HepG2 (cell line): ENCODE results near the gene ARIH2. TPM values are rescaled to one million over a fixed set of nuclear protein-coding genes. Genes with fewer than 3 reads are reported as not detected.

Experiments used
- AGO1 ChIP-seq: fragments of 200-400 bp; formaldehyde crosslinking; IDR thresholded peaks from 2 replicates; pipeline ENCODE4 v1.6.1; 2017; ENCODE audit warnings: mild to moderate bottlenecking, low read depth, low read length, moderate library complexity; ENCODE audit not compliant: poor library complexity, severe bottlenecking
- CAMTA2 ChIP-seq: sonication (generic); formaldehyde crosslinking; IDR thresholded peaks from 2 replicates; pipeline ENCODE4 v1.4.0; 2020; ENCODE audit warnings: mild to moderate bottlenecking, missing genetic modification reagents, borderline replicate concordance
- E2F2 ChIP-seq: sonication (generic); formaldehyde crosslinking; IDR thresholded peaks from 2 replicates; pipeline ENCODE4 v1.4.0; 2020; ENCODE audit warnings: missing genetic modification reagents, borderline replicate concordance
- GMEB1 ChIP-seq: sonication (generic); formaldehyde crosslinking; IDR thresholded peaks from 2 replicates; pipeline ENCODE4 v1.5.1; 2020; ENCODE audit warnings: missing genetic modification reagents, mild to moderate bottlenecking, borderline replicate concordance
- JDP2 ChIP-seq: sonication (generic); formaldehyde crosslinking; IDR thresholded peaks from 2 replicates; pipeline ENCODE4 v1.8.1; 2022; ENCODE audit warnings: missing genetic modification reagents, borderline replicate concordance
- NR0B2 ChIP-seq: sonication (generic); formaldehyde crosslinking; IDR thresholded peaks from 2 replicates; pipeline ENCODE4 v1.4.0; 2020; ENCODE audit warnings: mild to moderate bottlenecking, missing genetic modification reagents
- PLRG1 ChIP-seq: fragments of 450-650 bp; conservative IDR thresholded peaks from 2 replicates; pipeline ENCODE4 v1.6.1; 2016
- REPIN1 ChIP-seq: sonication (generic); formaldehyde crosslinking; IDR thresholded peaks from 2 replicates; pipeline ENCODE4 v1.8.0; 2022; ENCODE audit warnings: missing genetic modification reagents, low read depth, mild to moderate bottlenecking, borderline replicate concordance
- RFXANK ChIP-seq: IDR thresholded peaks from 2 replicates; pipeline ENCODE4 v1.6.1; 2016
- SOX13 ChIP-seq, 3 experiments: fragments of 450-650 bp in 1 of 3; sonication (generic) in 1 of 3; formaldehyde crosslinking in 1 of 3; IDR thresholded peaks in 2 of 3; conservative IDR thresholded peaks in 1 of 3; 2 replicates each; pipeline versions ENCODE4 v1.5.0 to v1.6.1; 2016 to 2020; ENCODE audit warnings: antibody characterized with exemption in 1 of 3, mild to moderate bottlenecking in 1 of 3, missing compliant biosample characterization in 1 of 3, missing genetic modification reagents in 1 of 3, moderate library complexity in 1 of 3
- STAT5B ChIP-seq: sonication (generic); formaldehyde crosslinking; IDR thresholded peaks from 2 replicates; pipeline ENCODE4 v1.4.0; 2020; ENCODE audit warnings: missing genetic modification reagents
- TEAD3 ChIP-seq: optimal IDR thresholded peaks from 2 replicates; pipeline ENCODE3; 2016; ENCODE audit warnings: borderline replicate concordance
- TGIF2 ChIP-seq: IDR thresholded peaks from 2 replicates; pipeline ENCODE4 v1.6.1; 2016; ENCODE audit warnings: control low read depth, missing compliant biosample characterization
- TIGD3 ChIP-seq: sonication (generic); formaldehyde crosslinking; IDR thresholded peaks from 2 replicates; pipeline ENCODE4 v1.5.1; 2020; ENCODE audit warnings: mild to moderate bottlenecking, missing genetic modification reagents, borderline replicate concordance
- TRIM24 ChIP-seq: sonication (generic); formaldehyde crosslinking; IDR thresholded peaks from 2 replicates; pipeline ENCODE4 v1.8.0; 2022; ENCODE audit warnings: mild to moderate bottlenecking, missing genetic modification reagents
- ZNF180 ChIP-seq: sonication (generic); formaldehyde crosslinking; IDR thresholded peaks from 2 replicates; pipeline ENCODE4 v1.4.0; 2020; ENCODE audit warnings: low read depth, missing genetic modification reagents, borderline replicate concordance
- ZNF337 ChIP-seq: sonication (generic); formaldehyde crosslinking; IDR thresholded peaks from 2 replicates; pipeline ENCODE4 v1.5.1; 2020; ENCODE audit warnings: missing genetic modification reagents, low read depth, mild to moderate bottlenecking, borderline replicate concordance
- ZNF367 ChIP-seq: sonication (generic); formaldehyde crosslinking; IDR thresholded peaks from 2 replicates; pipeline ENCODE4 v1.4.0; 2020; ENCODE audit warnings: missing genetic modification reagents, borderline replicate concordance
- ZNF44 ChIP-seq: sonication (generic); formaldehyde crosslinking; IDR thresholded peaks from 2 replicates; pipeline ENCODE4 v1.5.1; 2020; ENCODE audit warnings: mild to moderate bottlenecking, missing genetic modification reagents
- ZNF598 ChIP-seq: sonication (generic); formaldehyde crosslinking; IDR thresholded peaks from 2 replicates; pipeline ENCODE4 v1.5.1; 2020; ENCODE audit warnings: mild to moderate bottlenecking, missing genetic modification reagents, borderline replicate concordance
- ZNF720 ChIP-seq: sonication (generic); formaldehyde crosslinking; IDR thresholded peaks from 2 replicates; pipeline ENCODE4 v1.4.0; 2020; ENCODE audit warnings: missing genetic modification reagents
- polyA plus RNA-seq, 8 experiments: library from polyadenylated mRNA; depleted of rRNA in 3 of 8; stranded (reverse) in 7 of 8; unstranded in 1 of 8; fragments of >200 nt; fragmentation: Illumina TruSeq in 4 of 8; extraction: Trizol in 4 of 8; gene quantifications; 2 replicates each; pipeline versions ENCODE4 v1.2.1 to v1.2.3, GENCODE V29; 2011 to 2016; ENCODE audit warnings: low read depth in 4 of 8, missing spikeins in 1 of 8, mixed read lengths in 1 of 8; ENCODE audit not compliant: insufficient read depth in 1 of 8
- total RNA-seq, 5 experiments: library from RNA; depleted of rRNA; stranded (reverse); fragments of >200 nt; fragmentation: Illumina TruSeq; extraction: Trizol; gene quantifications; 2 replicates each; pipeline ENCODE4 v1.2.3, GENCODE V29; 2016; ENCODE audit warnings: low read depth in 1 of 5
- TF ChIP-seq, protein P1 (sequence below): sonication (generic); formaldehyde crosslinking; IDR thresholded peaks from 2 replicates; pipeline ENCODE4 v1.5.0; 2020; ENCODE audit warnings: missing genetic modification reagents

Gene ARIH2
- total and polyA plus RNA-seq, 2 of the 13 experiments (the other 11 are each of a cell fraction or from before 2014, with no cell fraction given): 64.8 to 83.3 TPM

DNA sequence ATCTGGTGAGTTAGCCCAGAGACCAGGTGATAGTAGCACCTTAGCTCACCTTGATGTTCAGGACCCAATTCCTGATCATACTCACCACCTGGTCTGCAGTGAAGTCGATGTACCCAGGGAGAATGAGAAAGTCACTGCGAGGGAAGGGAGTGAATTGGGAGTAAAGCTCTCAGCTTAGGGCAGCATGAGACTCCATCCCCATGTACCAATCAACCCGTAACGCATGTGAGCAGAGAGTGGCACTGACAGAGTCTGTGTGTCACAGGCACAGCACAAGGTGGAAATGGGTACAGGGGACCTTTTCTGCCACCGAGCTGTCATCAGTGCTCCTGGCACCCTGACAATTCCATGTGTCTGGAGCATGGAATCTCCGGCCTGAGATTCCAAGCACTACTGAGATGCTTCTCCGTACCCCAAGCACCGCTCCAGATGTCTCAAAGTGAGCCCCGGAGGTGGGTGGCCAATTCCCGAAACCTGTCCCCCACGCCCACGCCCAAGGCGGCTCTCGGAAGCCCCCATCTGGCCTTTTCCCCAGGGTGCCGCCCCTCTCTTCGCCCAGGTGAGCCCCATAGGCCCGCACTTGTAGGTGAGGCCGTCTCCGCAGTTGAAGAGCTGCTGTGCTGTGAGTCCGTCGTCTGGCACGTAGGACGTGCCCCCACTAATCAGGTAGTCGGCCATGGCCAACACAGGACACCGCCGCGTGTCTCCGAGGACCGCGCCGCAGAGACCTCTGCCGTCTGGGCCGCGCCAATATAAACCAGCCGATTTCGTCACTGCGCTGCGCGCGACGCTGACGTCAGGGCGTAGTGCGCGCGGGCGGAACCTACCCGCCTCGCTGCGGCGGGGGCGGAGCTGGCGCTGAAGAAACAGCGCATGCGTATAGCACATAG lies 110.3 kb downstream of the ARIH2 start, which contains the start of gene IMPDH2 (continued):
- TF ChIP-seq GMEB1 (peak; percentile 100), RFXANK (CRISPR knock-in tag) (peak; percentile 92; the same call in 1 of the 2 replicates), AGO1 (peak; percentile 98), E2F2 (CRISPR knock-in tag) (peak; percentile 82; the same call in 1 of the 2 replicates), NR0B2 (CRISPR knock-in tag) (peak; percentile 93), ZNF44 (CRISPR knock-in tag) (0 out of 2 replicates have a peak, but pooled peaks have one; percentile 55), PLRG1 (no peak), CAMTA2 (CRISPR knock-in tag) (0 out of 2 replicates have a peak, but pooled peaks have one; percentile 56), ZNF367 (peak; percentile 83; the same call in 1 of the 2 replicates), ZNF598 (peak; percentile 88; the same call in 1 of the 2 replicates), SOX13 (IDR thresholded peaks at IDR 0.05) (peak; percentile 42; the same call in 1 of the 2 replicates), SOX13 (CRISPR knock-in tag; conservative IDR thresholded peaks at IDR 0.05 in 1 of 2, IDR thresholded peaks at IDR 0.05 in 1 of 2) (peak in 1 of 2 experiments; percentile 72; a peak in 2 of 4 replicates), REPIN1 (CRISPR knock-in tag) (peak; percentile 93), TGIF2 (CRISPR knock-in tag) (peak; percentile 85), STAT5B (CRISPR knock-in tag) (0 out of 2 replicates have a peak, but pooled peaks have one; percentile 58), JDP2 (CRISPR knock-in tag) (no peak), ZNF720 (0 out of 2 replicates have a peak, but pooled peaks have one; percentile 54), ZNF337 (CRISPR knock-in tag) (no peak), TEAD3 (CRISPR knock-in tag) (peak; percentile 69), TRIM24 (CRISPR knock-in tag) (no peak), TIGD3 (CRISPR knock-in tag) (no peak), ZNF180 (CRISPR knock-in tag) (peak; percentile 94)
- TF ChIP-seq, protein P1, sequence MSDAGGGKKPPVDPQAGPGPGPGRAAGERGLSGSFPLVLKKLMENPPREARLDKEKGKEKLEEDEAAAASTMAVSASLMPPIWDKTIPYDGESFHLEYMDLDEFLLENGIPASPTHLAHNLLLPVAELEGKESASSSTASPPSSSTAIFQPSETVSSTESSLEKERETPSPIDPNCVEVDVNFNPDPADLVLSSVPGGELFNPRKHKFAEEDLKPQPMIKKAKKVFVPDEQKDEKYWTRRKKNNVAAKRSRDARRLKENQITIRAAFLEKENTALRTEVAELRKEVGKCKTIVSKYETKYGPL (CRISPR knock-in tag): no peak; the same call in 1 of the 2 replicates
